ENCODE results near the gene TMEM14B.

- TF ChIP-seq CTCF (IDR thresholded peaks at IDR 0.05) (no peak), POLR2AphosphoS5 (IDR thresholded peaks at IDR 0.05) (no peak)
These were observed 15.4 kb downstream of the TMEM14B start for GRCh38 chr6:10763006-10763405.

Data from esophagus muscularis mucosa (tissue), 3 donors.